NCI-H1048 (cell line): ENCODE measurements around the gene ILF3.

Source experiments
- DNase-seq: peaks from one replicate; lab custom pipeline; 2025; lab: John Stamatoyannopoulos, UW

Gene ILF3

GRCh38 chr19:10653732-10654609 lies at the start of gene ILF3:
TSS of gene ILF3 (plus strand) at chr19:10654346. CDS start at chr19:10670606, 16,260 bp downstream.
- DNase-seq, result peak; percentile 99

GRCh38 chr19:10604460-10604980 lies 49.6 kb upstream of the ILF3 start:
- DNase-seq, result no peak

GRCh38 chr19:10611907-10612306 lies 42.2 kb upstream of the ILF3 start:
- DNase-seq, result no peak

- no peak for DNase-seq
These were observed 41.5 kb upstream of the ILF3 start for GRCh38 chr19:10612499-10613119.

GRCh38 chr19:10615429-10616023 lies 38.6 kb upstream of the ILF3 start:
- no peak for DNase-seq

- DNase-seq, result no peak
These were observed 36.6 kb upstream of the ILF3 start for GRCh38 chr19:10617409-10618121.

- no peak for DNase-seq
These were observed 35.3 kb upstream of the ILF3 start for GRCh38 chr19:10618846-10619245.

GRCh38 chr19:10620786-10621185 lies 33.4 kb upstream of the ILF3 start:
- DNase-seq, result no peak

- DNase-seq, result no peak
These were observed 32.2 kb upstream of the ILF3 start for GRCh38 chr19:10621966-10622365.

GRCh38 chr19:10624585-10624984 lies 29.6 kb upstream of the ILF3 start:
- no peak for DNase-seq

GRCh38 chr19:10625003-10625761 lies 29.0 kb upstream of the ILF3 start, which contains the start of gene SLC44A2:
TSS of gene SLC44A2 (plus strand) at chr19:10625553. CDS start at chr19:10625634, 81 bp downstream.
- DNase-seq, result peak; percentile 42

GRCh38 chr19:10625762-10626138 lies 28.4 kb upstream of the ILF3 start:
- no peak for DNase-seq

GRCh38 chr19:10631874-10632273 lies 22.3 kb upstream of the ILF3 start:
- no peak for DNase-seq

GRCh38 chr19:10634430-10634829 lies 19.7 kb upstream of the ILF3 start:
- DNase-seq, result no peak

GRCh38 chr19:10634963-10635362 lies 19.2 kb upstream of the ILF3 start:
- no peak for DNase-seq

GRCh38 chr19:10636304-10636972 lies 17.7 kb upstream of the ILF3 start:
- DNase-seq, result no peak

- DNase-seq, result no peak
These were observed 16.3 kb upstream of the ILF3 start for GRCh38 chr19:10637894-10638293.

- DNase-seq, result no peak
These were observed 14.3 kb upstream of the ILF3 start for GRCh38 chr19:10639836-10640235.

GRCh38 chr19:10640361-10640760 lies 13.8 kb upstream of the ILF3 start:
- no peak for DNase-seq

GRCh38 chr19:10641248-10641647 lies 12.9 kb upstream of the ILF3 start:
- no peak for DNase-seq
